ENCODE data around the gene NCAM1. TPM values are rescaled to one million over a fixed set of nuclear protein-coding genes. Genes with fewer than 3 reads are reported as not detected.

Gene NCAM1
- total RNA-seq, 1 donor from 2014 or later, result 3.3 TPM

DNA sequence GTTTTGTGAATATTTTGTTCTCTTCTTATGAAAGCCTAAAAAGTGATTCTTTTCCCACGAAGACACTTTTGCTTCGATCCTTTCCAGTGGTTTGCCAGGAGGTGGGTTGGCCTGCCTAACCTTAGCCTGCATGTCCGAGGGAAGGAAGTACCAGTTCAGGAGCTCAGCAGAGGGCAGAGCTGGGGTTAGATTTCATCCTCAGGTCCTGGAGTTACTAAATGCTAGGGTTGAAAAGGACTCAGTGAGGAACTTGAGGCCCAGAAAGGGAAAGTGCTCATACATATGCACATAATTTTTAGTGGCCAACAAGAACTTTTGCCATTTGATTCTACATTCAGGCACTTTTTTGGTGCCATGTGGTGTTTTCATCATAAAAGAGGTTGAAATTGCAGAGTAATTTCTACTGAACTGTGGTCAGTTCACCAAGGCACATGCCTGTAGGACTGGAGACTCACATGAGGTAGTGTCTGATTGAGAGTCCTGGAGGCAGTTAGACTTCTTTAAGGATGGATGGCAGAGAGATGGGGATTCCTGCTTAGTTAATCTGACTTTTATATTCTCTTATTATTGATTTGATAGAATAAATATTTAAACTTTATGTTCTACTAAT is 36.7 kb downstream of the NCAM1 start:
- no peak for DNase-seq (ENCODE audit: low spot score in 2 of 2)
- Histone ChIP-seq H3K4me3 (no peak overlapping the region), H3K27me3 (no peaks in the 10 kb centered on the region), H3K9me3 (peaks cover 0 to 4% of the 10 kb centered on the region in 2 donors), H3K36me3 (no peaks in the 10 kb centered on the region), H3K4me1 (no peaks in the 10 kb centered on the region), H3K27ac (no peak overlapping the region)
- no peak for TF ChIP-seq CTCF (IDR thresholded peaks at IDR 0.05)
- intact Hi-C loops (cut with DNase I), result no loop called here

DNA sequence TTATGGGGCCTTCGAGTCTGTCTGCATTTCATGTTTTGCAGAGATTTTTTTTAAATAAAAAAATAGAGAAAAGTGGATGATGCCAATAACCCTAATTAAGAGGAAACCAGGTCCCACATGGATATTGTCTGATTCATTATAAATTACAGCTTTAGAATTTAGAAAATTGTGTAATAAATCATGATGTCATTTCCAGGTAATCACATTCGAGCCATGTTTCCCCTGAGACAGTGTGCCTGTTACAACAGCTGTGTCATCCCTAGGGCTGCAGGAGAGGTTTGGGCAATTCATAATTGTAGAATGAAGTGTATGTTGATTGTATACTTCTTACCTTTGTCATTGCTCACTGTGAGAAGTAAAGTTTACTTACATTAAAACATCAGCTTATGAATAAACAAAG is 38.3 kb downstream of the NCAM1 start:
- H3K4me1 ChIP-seq, result no peaks in the 10 kb centered on the region
- no peak overlapping the region for H3K27ac ChIP-seq
- H3K36me3 ChIP-seq, result no peaks in the 10 kb centered on the region
- no peaks in the 10 kb centered on the region for H3K9me3 ChIP-seq
- intact Hi-C loops (cut with DNase I), result no loop called here
- TF ChIP-seq CTCF (IDR thresholded peaks at IDR 0.05), result no peak
- no peak for DNase-seq (ENCODE audit: low spot score in 2 of 2)
- H3K4me3 ChIP-seq, result no peak overlapping the region
- H3K27me3 ChIP-seq, result no peaks in the 10 kb centered on the region

GRCh38 chr11:113001709-113002108 is 40.5 kb downstream of the NCAM1 start:
- Histone ChIP-seq H3K4me1 (no peaks in the 10 kb centered on the region), H3K27me3 (no peaks in the 10 kb centered on the region), H3K36me3 (no peaks in the 10 kb centered on the region), H3K9me3 (no peaks in the 10 kb centered on the region), H3K27ac (no peak overlapping the region), H3K4me3 (no peak overlapping the region)
- TF ChIP-seq CTCF (IDR thresholded peaks at IDR 0.05), result no peak
- DNase-seq (ENCODE audit: low spot score in 2 of 2), result no peak
- intact Hi-C loops (cut with DNase I), result no loop called here

GRCh38 chr11:113006896-113007445 is 45.8 kb downstream of the NCAM1 start:
- Histone ChIP-seq H3K27ac (no peak overlapping the region), H3K4me3 (no peak overlapping the region), H3K4me1 (no peaks in the 10 kb centered on the region), H3K27me3 (no peaks in the 10 kb centered on the region), H3K36me3 (no peaks in the 10 kb centered on the region), H3K9me3 (no peaks in the 10 kb centered on the region)
- DNase-seq (ENCODE audit: low spot score in 2 of 2), result no peak
- intact Hi-C loops (cut with DNase I), result no loop called here
- TF ChIP-seq CTCF (IDR thresholded peaks at IDR 0.05), result no peak

DNA sequence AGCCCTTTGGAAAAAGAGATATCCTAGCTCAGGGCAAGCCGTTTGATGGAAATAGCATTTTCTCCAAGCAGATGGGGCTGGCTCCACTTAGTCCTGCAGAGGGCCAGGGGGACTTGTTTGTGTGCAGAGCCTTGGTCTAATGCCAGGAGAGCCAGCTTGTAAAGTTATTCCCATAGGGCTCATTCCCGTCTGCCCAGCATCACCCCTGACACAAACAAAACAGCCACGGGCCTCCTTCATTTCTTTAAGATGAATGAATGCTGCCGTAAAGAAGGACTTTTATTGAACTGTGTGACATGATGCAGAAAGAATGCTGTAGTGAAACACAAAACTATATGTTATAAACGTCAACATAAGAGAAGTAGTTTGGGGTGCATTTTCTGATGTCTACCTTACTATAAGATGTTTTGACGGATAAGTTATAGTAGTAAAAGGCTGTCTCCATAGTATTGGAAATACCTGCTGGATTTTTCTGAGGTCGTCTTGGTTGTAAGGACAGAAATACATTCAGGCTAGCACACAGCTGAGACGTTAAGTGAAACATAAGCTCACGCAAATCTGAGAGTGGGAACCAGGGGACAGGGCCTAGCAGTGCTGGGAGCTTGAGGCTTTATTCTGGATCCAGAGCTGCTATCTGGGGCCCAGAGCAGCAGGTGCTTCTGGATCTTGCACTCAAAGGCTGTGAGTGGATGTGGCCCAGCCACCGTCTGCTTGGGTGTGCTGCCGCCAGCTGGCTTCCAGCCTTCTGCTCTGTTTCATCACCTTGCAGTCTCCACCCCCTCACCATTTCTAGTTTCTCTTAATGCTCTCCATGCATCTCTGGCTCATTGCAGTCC is 53.3 kb downstream of the NCAM1 start:
- H3K36me3 ChIP-seq, result no peaks in the 10 kb centered on the region
- no peaks in the 10 kb centered on the region for H3K27me3 ChIP-seq
- H3K4me3 ChIP-seq, result no peak overlapping the region
- no peak overlapping the region for H3K27ac ChIP-seq
- H3K4me1 ChIP-seq, result no peaks in the 10 kb centered on the region
- intact Hi-C loops (cut with DNase I), result no loop called here
- no peak for DNase-seq (ENCODE audit: low spot score in 2 of 2)
- TF ChIP-seq CTCF (IDR thresholded peaks at IDR 0.05), result no peak
- H3K9me3 ChIP-seq, result no peaks in the 10 kb centered on the region

All from ascending aorta (tissue), 2 donors.